ENCODE data around the gene COL9A2. TPM values are rescaled to one million over a fixed set of nuclear protein-coding genes. Genes with fewer than 3 reads are reported as not detected.
A peak's percentile ranks its signal among the peaks of the same experiment; 100 is the strongest.

COL9A2 gene
- total RNA-seq, 4 donors from 2014 or later = 3.3 to 5.4 (median 3.6) TPM

DNA sequence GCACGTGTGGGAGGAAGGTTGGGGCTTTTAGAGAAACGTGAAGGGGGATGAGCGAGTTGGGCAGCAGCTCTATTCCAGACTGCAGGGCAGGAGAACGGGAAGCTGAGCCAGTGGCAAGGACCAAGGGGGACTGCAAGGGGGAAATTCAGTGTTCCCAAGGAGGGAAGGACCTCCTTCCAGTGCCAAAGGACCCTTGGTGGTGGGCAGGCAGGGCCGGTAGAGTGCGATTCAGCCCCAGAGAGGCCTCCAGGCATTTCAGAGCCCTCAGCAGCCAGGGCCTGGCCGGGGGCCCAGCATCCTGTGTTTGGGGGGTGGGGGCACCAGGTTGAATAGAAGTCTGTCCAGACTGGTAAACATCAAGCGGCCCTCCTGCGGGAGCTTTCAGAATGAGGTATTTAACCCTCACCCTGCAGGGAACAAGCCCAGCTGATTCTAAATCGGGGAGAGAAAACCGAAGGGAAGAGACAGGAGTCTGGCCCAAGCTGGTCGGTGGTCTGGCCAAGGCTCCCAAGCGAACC, 2.3 kb downstream of the COL9A2 start:
- H3K4me3 ChIP-seq = peak overlapping the region; percentile 44
- no peak for TF ChIP-seq POLR2AphosphoS5 (IDR thresholded peaks at IDR 0.05)
- TF ChIP-seq, protein P1, sequence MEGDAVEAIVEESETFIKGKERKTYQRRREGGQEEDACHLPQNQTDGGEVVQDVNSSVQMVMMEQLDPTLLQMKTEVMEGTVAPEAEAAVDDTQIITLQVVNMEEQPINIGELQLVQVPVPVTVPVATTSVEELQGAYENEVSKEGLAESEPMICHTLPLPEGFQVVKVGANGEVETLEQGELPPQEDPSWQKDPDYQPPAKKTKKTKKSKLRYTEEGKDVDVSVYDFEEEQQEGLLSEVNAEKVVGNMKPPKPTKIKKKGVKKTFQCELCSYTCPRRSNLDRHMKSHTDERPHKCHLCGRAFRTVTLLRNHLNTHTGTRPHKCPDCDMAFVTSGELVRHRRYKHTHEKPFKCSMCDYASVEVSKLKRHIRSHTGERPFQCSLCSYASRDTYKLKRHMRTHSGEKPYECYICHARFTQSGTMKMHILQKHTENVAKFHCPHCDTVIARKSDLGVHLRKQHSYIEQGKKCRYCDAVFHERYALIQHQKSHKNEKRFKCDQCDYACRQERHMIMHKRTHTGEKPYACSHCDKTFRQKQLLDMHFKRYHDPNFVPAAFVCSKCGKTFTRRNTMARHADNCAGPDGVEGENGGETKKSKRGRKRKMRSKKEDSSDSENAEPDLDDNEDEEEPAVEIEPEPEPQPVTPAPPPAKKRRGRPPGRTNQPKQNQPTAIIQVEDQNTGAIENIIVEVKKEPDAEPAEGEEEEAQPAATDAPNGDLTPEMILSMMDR (IDR thresholded peaks at IDR 0.05) = no peak
- TF ChIP-seq EP300 (IDR thresholded peaks at IDR 0.05) = no peak
- TF ChIP-seq POLR2A (IDR thresholded peaks at IDR 0.05) = no peak
- DNase-seq (ENCODE audit: low spot score in 2 of 2) = peak in 1 of 2 donors; percentile 68

DNA sequence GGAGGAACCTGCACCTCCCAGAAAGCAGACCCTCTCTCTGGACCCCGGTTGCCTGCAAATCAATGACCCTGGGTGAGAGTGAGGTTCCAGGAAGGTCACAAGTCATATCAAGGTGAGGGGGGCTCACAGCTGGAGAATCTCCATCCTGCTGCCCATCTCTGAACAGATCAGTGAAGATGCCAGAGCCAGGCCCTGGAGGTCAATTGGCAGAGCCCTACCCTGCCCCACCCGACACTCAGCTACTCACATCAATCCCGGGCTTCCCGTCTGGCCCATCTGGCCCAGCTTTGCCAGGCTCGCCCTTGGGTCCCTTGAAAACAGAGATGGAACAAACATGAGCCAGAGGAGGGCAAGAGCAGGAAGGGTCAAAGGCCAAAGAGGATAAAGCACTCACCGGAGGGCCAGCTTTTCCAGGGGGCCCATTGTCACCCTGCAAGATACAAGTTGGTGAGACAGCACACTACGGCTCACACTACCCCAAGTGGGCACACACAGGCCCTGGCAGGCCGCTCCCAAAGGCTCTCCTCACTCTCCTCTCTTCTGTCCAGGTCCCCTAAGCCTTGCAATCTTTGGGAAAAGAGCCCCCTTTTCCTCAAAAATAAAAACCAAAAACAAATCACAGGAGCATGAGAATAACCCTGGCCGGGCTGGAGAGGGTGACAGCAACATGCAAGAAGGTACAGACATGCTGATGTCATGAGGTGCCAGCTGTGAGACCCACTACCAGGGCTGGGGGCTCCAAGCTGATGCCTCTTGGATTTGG, 2.9 kb downstream of the COL9A2 start:
- Histone ChIP-seq H3K4me1 (peaks cover 28% of the 10 kb centered on the region), H3K27me3 (peaks cover 22% of the 10 kb centered on the region), H3K9me3 (no peaks in the 10 kb centered on the region), H3K4me3 (no peak overlapping the region), H3K36me3 (no peaks in the 10 kb centered on the region), H3K27ac (no peak overlapping the region)
- TF ChIP-seq POLR2AphosphoS5 (IDR thresholded peaks at IDR 0.05) (no peak), POLR2A (IDR thresholded peaks at IDR 0.05) (no peak), EP300 (IDR thresholded peaks at IDR 0.05) (no peak)
- TF ChIP-seq, protein P1 (IDR thresholded peaks at IDR 0.05) = no peak
- 69% methylated on average over 9 of the region's 9 CpGs for WGBS
- DNase-seq (ENCODE audit: low spot score in 2 of 2) = peak in 1 of 2 donors; percentile 71

More for the DNA sequence above, 2.3 kb downstream of the COL9A2 start:
- H3K36me3 ChIP-seq = no peaks in the 10 kb centered on the region
- H3K4me1 ChIP-seq = peaks cover 28% of the 10 kb centered on the region
- peaks cover 22% of the 10 kb centered on the region for H3K27me3 ChIP-seq
- H3K27ac ChIP-seq = peak overlapping the region; percentile 47
- no peaks in the 10 kb centered on the region for H3K9me3 ChIP-seq
- WGBS = 46% methylated on average over 13 of the region's 13 CpGs

DNA sequence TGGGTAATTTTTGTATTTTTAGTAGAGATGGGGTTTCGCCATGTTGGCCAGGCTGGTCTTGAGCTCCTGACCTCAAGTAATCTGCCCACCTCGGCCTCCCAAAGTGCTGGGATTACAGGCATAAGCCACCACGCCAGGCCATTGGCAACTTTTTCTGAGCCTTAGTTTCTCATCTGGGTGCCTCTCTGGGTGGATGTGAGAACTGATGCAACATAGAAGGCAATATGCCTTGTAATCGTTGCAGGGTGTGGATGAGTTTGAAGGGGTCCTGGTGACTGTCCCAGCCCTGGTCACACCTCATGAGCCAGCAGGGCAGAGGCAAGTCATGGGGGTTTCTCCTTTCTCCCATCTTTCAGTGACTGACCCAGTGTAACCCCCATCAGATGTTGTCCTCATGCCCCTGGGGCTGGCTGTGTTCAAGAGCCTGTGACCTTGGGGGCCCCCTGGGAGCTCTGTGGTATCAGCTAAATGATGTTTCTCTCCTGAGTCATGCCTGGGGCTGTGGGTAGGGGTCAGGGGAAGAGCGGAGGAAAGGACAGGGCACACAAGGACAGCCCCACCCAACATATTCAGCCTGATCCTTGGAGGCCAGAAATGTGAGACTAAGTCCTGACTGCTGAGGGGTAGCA, 3.6 kb downstream of the COL9A2 start:
- H3K27me3 ChIP-seq = peaks cover 22% of the 10 kb centered on the region
- H3K9me3 ChIP-seq = no peaks in the 10 kb centered on the region
- no peak overlapping the region for H3K27ac ChIP-seq
- H3K36me3 ChIP-seq = no peaks in the 10 kb centered on the region
- no peak overlapping the region for H3K4me3 ChIP-seq
- TF ChIP-seq EP300 (IDR thresholded peaks at IDR 0.05) (no peak), POLR2AphosphoS5 (IDR thresholded peaks at IDR 0.05) (no peak), POLR2A (IDR thresholded peaks at IDR 0.05) (no peak)
- TF ChIP-seq, protein P1 (IDR thresholded peaks at IDR 0.05) = no peak
- peak in 1 of 2 donors; percentile 53 for DNase-seq (ENCODE audit: low spot score in 2 of 2)
- WGBS = 91% methylated on average over 5 of the region's 5 CpGs
- peaks cover 28% of the 10 kb centered on the region for H3K4me1 ChIP-seq

DNA sequence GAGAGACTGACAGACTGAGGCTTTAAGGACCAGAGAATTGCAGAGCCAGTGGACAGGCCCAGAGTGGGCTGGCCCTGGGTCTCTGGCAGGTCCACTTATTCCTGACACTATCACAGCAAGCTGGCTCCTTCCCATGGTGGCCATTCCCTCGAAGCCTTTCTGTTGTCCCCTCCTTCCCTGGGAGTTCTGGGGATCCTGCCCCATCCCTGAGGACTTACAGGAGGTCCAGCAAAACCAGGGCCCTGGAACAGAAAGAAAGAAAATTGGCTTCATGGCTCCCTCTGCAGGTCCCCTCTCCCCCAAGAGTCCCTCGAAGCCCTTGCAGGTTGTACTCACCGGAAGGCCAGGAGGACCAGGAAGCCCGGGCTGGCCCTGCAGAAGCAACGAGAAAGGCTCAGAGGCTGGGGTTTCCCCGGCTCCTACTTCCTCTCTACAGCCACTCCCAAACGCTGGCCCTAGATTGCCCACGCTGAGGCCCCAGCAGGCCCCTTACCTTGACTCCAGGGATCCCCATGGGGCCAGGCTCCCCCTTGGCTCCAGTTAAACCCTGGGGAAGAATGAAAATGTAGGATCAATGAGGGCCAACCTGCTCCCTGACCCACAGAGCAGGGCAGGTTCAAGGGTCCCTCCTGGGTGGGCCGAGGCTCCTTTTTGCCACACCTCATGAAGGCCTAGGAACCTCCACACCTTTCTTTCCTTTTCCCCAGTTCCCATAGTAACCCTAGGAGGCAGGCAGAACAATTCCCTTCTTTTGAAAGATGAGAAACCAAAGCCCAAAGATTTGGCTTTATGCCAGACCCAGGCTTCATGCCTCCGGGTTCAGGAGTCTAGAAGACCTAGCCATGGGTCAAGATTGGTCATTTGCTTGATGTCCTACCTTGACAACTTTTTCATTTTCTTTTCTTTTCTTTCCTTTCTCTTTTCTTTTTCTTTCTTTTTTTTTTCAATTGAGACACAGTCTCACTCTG, 4.6 kb downstream of the COL9A2 start:
- Histone ChIP-seq H3K9me3 (no peaks in the 10 kb centered on the region), H3K27ac (no peak overlapping the region), H3K36me3 (no peaks in the 10 kb centered on the region), H3K27me3 (peaks cover 17% of the 10 kb centered on the region), H3K4me1 (peaks cover 28% of the 10 kb centered on the region), H3K4me3 (no peak overlapping the region)
- TF ChIP-seq POLR2AphosphoS5 (IDR thresholded peaks at IDR 0.05) (no peak), POLR2A (IDR thresholded peaks at IDR 0.05) (no peak), EP300 (IDR thresholded peaks at IDR 0.05) (no peak)
- TF ChIP-seq, protein P1 (IDR thresholded peaks at IDR 0.05) = no peak
- 62% methylated on average over 3 of the region's 10 CpGs for WGBS
- peak in 1 of 2 donors; percentile 83 for DNase-seq (ENCODE audit: low spot score in 2 of 2)

Measured in suprapubic skin (tissue), 4 donors.